GM12873 (cell line): Measurements from ENCODE around the gene BCL2L11.
A peak's percentile ranks its signal among the peaks of the same experiment; 100 is the strongest.

Source experiments
- CTCF ChIP-seq: IDR thresholded peaks from 2 replicates; pipeline ENCODE4 v1.5.1; 2012; ENCODE audit warnings: low read depth, mild to moderate bottlenecking, moderate library complexity, low read length, control low read depth; ENCODE audit not compliant: insufficient read depth; ENCODE audit errors: missing control alignments

Gene BCL2L11

GRCh38 chr2:111100087-111100764 is 20.5 kb upstream of the BCL2L11 start:
- no peak for TF ChIP-seq CTCF

- peak; percentile 21 for TF ChIP-seq CTCF
Measured at GRCh38 chr2:111100765-111101162, 19.9 kb upstream of the BCL2L11 start.

GRCh38 chr2:111101592-111101991 is 19.1 kb upstream of the BCL2L11 start:
- TF ChIP-seq CTCF: no peak

- no peak for TF ChIP-seq CTCF
Measured at GRCh38 chr2:111102216-111102615, 18.5 kb upstream of the BCL2L11 start.

GRCh38 chr2:111105926-111106325 is 14.8 kb upstream of the BCL2L11 start:
- TF ChIP-seq CTCF: no peak

- no peak for TF ChIP-seq CTCF
Measured at GRCh38 chr2:111106706-111107105, 14.0 kb upstream of the BCL2L11 start.

- no peak for TF ChIP-seq CTCF
Measured at GRCh38 chr2:111108745-111109271, 11.9 kb upstream of the BCL2L11 start.
